Measurements from ENCODE around the gene RNF146.

Gene RNF146

DNA sequence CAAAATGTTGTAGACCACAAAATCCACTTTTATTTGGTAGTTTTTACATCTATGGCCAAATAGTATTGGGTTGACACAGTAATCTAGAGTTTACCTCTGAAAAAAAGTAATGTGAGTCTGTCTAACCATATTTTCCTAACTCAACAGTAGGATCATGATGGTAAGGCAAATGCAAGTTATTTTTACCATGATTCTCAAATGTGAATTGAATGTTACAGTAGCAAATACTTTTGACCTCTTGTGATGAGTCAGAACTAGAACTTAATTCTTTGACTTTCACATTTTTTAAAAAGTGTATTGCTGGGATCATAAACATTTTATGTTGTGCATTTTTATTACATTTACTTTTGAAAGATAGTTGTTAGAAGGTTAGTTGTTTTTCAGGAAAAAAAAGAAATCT, 22.0 kb downstream of the RNF146 start:
- Histone ChIP-seq H3K4me1 (ENCODE audit: control insufficient read depth, insufficient read depth, low read length, unreplicated experiment) (peaks cover 16% of the 10 kb centered on the region), H3K27ac (ENCODE audit: low read depth, low read length) (no peak overlapping the region), H3K79me2 (ENCODE audit: control insufficient read depth, insufficient read depth, low read length, unreplicated experiment) (peaks cover 4% of the 10 kb centered on the region), H3K27me3 (ENCODE audit: insufficient read depth, low read length) (no peaks in the 10 kb centered on the region), H2AFZ (ENCODE audit: low read length, unreplicated experiment) (no peak overlapping the region), H3K36me3 (ENCODE audit: insufficient read depth, low read length) (peaks cover 34% of the 10 kb centered on the region), H3K4me3 (ENCODE audit: low read depth, low read length) (no peak overlapping the region)

GRCh38 chr6:127289934-127290333, 23.3 kb downstream of the RNF146 start:
- Histone ChIP-seq H3K4me3 (ENCODE audit: low read depth, low read length) (no peak overlapping the region), H3K4me1 (ENCODE audit: control insufficient read depth, insufficient read depth, low read length, unreplicated experiment) (peaks cover 16% of the 10 kb centered on the region), H3K36me3 (ENCODE audit: insufficient read depth, low read length) (peaks cover 40% of the 10 kb centered on the region), H3K27me3 (ENCODE audit: insufficient read depth, low read length) (no peaks in the 10 kb centered on the region), H2AFZ (ENCODE audit: low read length, unreplicated experiment) (no peak overlapping the region), H3K79me2 (ENCODE audit: control insufficient read depth, insufficient read depth, low read length, unreplicated experiment) (peaks cover 4% of the 10 kb centered on the region), H3K27ac (ENCODE audit: low read depth, low read length) (no peak overlapping the region)

DNA sequence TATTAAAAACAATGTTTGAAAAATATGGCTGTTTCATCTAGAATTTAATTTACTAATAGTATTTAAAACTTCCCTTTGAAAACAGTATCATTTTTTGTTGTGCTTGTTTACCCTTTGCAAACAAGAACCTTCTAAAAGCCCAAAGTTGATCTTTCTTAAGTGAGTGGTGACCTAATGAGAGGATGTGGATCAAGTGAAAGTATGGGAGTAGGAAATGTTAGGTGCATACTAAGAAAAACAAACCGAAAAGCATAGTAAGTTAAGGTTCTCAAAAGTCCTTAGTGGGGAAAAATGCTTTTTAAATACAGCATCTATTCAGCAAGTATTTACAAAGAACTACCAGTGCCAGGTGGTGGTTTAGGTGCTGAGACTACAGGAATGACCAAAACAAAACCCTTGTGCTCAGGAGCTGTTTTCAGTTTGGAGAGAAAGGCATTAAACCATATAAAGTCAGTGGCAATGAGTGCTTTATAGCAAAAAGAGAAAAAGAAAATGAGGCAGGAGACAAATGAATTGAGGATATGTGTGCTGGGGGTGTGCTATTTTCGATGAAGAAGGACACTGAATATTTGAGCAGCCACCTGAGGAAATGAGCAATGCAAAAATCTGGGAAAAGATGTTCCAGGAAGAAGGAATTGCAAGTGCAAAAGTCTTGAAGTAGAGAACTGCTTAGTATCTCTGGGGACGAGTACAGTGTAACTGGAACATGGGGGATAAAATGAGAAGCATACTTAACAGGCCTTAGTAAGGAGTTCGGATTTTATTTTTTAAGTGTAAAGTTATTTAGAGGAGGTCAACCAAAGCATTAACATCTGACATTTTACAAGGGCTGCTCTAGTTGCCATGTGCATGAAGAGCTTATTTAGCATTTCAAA, 24.0 kb downstream of the RNF146 start:
- no peak overlapping the region for H3K4me3 ChIP-seq (ENCODE audit: low read depth, low read length)
- no peak overlapping the region for H2AFZ ChIP-seq (ENCODE audit: low read length, unreplicated experiment)
- H3K4me1 ChIP-seq (ENCODE audit: control insufficient read depth, insufficient read depth, low read length, unreplicated experiment) = peaks cover 16% of the 10 kb centered on the region
- H3K79me2 ChIP-seq (ENCODE audit: control insufficient read depth, insufficient read depth, low read length, unreplicated experiment) = peaks cover 4% of the 10 kb centered on the region
- peaks cover 40% of the 10 kb centered on the region for H3K36me3 ChIP-seq (ENCODE audit: insufficient read depth, low read length)
- H3K27me3 ChIP-seq (ENCODE audit: insufficient read depth, low read length) = no peaks in the 10 kb centered on the region
- no peak overlapping the region for H3K27ac ChIP-seq (ENCODE audit: low read depth, low read length)

DNA sequence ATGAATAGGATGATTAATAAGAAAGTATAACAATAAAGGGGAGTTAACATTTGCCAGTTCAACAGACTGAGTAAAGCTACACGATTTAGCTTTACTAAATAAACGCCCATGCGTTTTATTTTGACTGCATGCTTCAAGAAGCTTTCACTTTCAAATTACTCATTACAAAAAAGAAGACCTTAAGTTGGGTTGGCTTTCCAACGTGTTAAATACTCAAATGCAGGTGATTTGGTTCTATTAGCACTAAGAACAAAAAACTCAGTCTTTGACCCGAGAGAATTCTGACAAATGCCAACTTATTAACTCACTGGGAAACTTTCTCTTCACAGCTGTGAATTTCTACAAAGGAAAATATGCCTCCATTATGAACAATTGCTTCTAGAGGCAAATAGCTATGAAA, 24.8 kb downstream of the RNF146 start:
- H3K4me3 ChIP-seq (ENCODE audit: low read depth, low read length) = peak overlapping the region; percentile 57
- H3K27me3 ChIP-seq (ENCODE audit: insufficient read depth, low read length) = no peaks in the 10 kb centered on the region
- peaks cover 16% of the 10 kb centered on the region for H3K4me1 ChIP-seq (ENCODE audit: control insufficient read depth, insufficient read depth, low read length, unreplicated experiment)
- H3K27ac ChIP-seq (ENCODE audit: low read depth, low read length) = peak overlapping the region; percentile 10; the same call in 1 of the 2 replicates
- H3K36me3 ChIP-seq (ENCODE audit: insufficient read depth, low read length) = peaks cover 35% of the 10 kb centered on the region
- H3K79me2 ChIP-seq (ENCODE audit: control insufficient read depth, insufficient read depth, low read length, unreplicated experiment) = peaks cover 4% of the 10 kb centered on the region
- no peak overlapping the region for H2AFZ ChIP-seq (ENCODE audit: low read length, unreplicated experiment)

GRCh38 chr6:127297502-127298070, 30.9 kb downstream of the RNF146 start:
- Histone ChIP-seq H3K4me3 (ENCODE audit: low read depth, low read length) (no peak overlapping the region), H3K27ac (ENCODE audit: low read depth, low read length) (no peak overlapping the region), H3K79me2 (ENCODE audit: control insufficient read depth, insufficient read depth, low read length, unreplicated experiment) (peaks cover 4% of the 10 kb centered on the region)

GRCh38 chr6:127298475-127298874, 31.8 kb downstream of the RNF146 start:
- H3K79me2 ChIP-seq (ENCODE audit: control insufficient read depth, insufficient read depth, low read length, unreplicated experiment) = no peaks in the 10 kb centered on the region
- H3K4me3 ChIP-seq (ENCODE audit: low read depth, low read length) = no peak overlapping the region

More at GRCh38 chr6:127297502-127298070, 30.9 kb downstream of the RNF146 start:
- Histone ChIP-seq H2AFZ (ENCODE audit: low read length, unreplicated experiment) (no peak overlapping the region), H3K36me3 (ENCODE audit: insufficient read depth, low read length) (peaks cover 12% of the 10 kb centered on the region), H3K4me1 (ENCODE audit: control insufficient read depth, insufficient read depth, low read length, unreplicated experiment) (peaks cover 21% of the 10 kb centered on the region), H3K27me3 (ENCODE audit: insufficient read depth, low read length) (no peaks in the 10 kb centered on the region)

GRCh38 chr6:127299522-127300240, 33.0 kb downstream of the RNF146 start:
- Histone ChIP-seq H3K36me3 (ENCODE audit: insufficient read depth, low read length) (peaks cover 4% of the 10 kb centered on the region), H3K27me3 (ENCODE audit: insufficient read depth, low read length) (no peaks in the 10 kb centered on the region), H3K4me1 (ENCODE audit: control insufficient read depth, insufficient read depth, low read length, unreplicated experiment) (peaks cover 21% of the 10 kb centered on the region), H3K27ac (ENCODE audit: low read depth, low read length) (peak overlapping the region; percentile 51), H3K4me3 (ENCODE audit: low read depth, low read length) (no peak overlapping the region), H3K79me2 (ENCODE audit: control insufficient read depth, insufficient read depth, low read length, unreplicated experiment) (no peaks in the 10 kb centered on the region), H2AFZ (ENCODE audit: low read length, unreplicated experiment) (no peak overlapping the region)

More at GRCh38 chr6:127298475-127298874, 31.8 kb downstream of the RNF146 start:
- Histone ChIP-seq H3K4me1 (ENCODE audit: control insufficient read depth, insufficient read depth, low read length, unreplicated experiment) (peaks cover 21% of the 10 kb centered on the region), H3K36me3 (ENCODE audit: insufficient read depth, low read length) (peaks cover 11% of the 10 kb centered on the region), H3K27ac (ENCODE audit: low read depth, low read length) (no peak overlapping the region), H2AFZ (ENCODE audit: low read length, unreplicated experiment) (no peak overlapping the region), H3K27me3 (ENCODE audit: insufficient read depth, low read length) (no peaks in the 10 kb centered on the region)

DNA sequence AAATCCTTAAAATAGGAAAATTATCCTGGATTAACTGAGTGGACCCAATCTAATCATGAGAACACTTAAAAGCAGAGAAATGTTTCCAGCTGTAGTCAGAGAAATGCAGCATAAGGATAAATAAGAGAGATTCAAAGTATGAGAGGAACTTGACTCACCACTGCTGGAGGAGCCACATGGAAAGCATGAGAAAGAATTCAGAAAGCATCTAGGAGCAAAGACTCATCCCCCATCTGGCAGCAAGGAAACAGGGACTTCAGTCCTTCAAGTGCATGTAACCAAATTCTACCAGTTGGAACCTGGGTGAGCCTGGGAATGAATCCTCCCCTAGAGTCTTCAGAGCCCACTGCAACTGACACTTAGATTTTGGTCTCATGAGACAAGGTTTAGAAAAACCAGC, 33.7 kb downstream of the RNF146 start:
- Histone ChIP-seq H3K27ac (ENCODE audit: low read depth, low read length) (peak overlapping the region; percentile 51), H3K36me3 (ENCODE audit: insufficient read depth, low read length) (peaks cover 4% of the 10 kb centered on the region), H3K79me2 (ENCODE audit: control insufficient read depth, insufficient read depth, low read length, unreplicated experiment) (no peaks in the 10 kb centered on the region)

GRCh38 chr6:127301199-127301700, 34.6 kb downstream of the RNF146 start:
- no peaks in the 10 kb centered on the region for H3K79me2 ChIP-seq (ENCODE audit: control insufficient read depth, insufficient read depth, low read length, unreplicated experiment)
- no peak overlapping the region for H3K27ac ChIP-seq (ENCODE audit: low read depth, low read length)
- no peaks in the 10 kb centered on the region for H3K27me3 ChIP-seq (ENCODE audit: insufficient read depth, low read length)
- H3K4me1 ChIP-seq (ENCODE audit: control insufficient read depth, insufficient read depth, low read length, unreplicated experiment) = peaks cover 21% of the 10 kb centered on the region
- H3K36me3 ChIP-seq (ENCODE audit: insufficient read depth, low read length) = peaks cover 6% of the 10 kb centered on the region
- H2AFZ ChIP-seq (ENCODE audit: low read length, unreplicated experiment) = no peak overlapping the region
- H3K4me3 ChIP-seq (ENCODE audit: low read depth, low read length) = no peak overlapping the region

More for the DNA sequence above, 33.7 kb downstream of the RNF146 start:
- Histone ChIP-seq H3K4me3 (ENCODE audit: low read depth, low read length) (no peak overlapping the region), H3K4me1 (ENCODE audit: control insufficient read depth, insufficient read depth, low read length, unreplicated experiment) (peaks cover 21% of the 10 kb centered on the region), H2AFZ (ENCODE audit: low read length, unreplicated experiment) (no peak overlapping the region), H3K27me3 (ENCODE audit: insufficient read depth, low read length) (no peaks in the 10 kb centered on the region)
